Stimulated activated CD4-positive, alpha-beta T cell treated with anti-CD3 and anti-CD28 coated beads, Interleukin-2, amount 100 ng/mL, for 24 hours (primary cell): Measurements from ENCODE around the gene LPAR1.

ENCODE experiments used
- DNase-seq, 2 donors: peaks; one replicate each; pipeline ENCODE4 v3.0.0-alpha.2; 2020

LPAR1 gene

DNA sequence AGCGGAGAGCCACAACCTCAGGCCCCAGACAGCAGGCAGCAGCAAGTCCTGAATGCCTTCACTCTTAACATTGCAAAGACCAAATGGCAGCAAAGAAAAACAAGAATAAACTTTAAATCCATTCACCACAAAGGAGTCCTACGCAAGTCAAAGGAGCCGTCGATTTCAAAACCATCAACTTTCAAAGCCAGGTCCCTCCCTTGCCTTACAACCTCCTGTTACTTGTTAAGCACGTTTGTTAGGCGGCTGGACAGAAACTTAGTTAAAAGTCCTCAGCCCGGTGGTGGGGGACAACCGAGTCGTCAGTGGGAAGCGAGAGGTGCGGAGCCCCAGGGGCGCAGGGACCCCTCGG lies 938 bp downstream of the LPAR1 start:
- no peak for DNase-seq

DNA sequence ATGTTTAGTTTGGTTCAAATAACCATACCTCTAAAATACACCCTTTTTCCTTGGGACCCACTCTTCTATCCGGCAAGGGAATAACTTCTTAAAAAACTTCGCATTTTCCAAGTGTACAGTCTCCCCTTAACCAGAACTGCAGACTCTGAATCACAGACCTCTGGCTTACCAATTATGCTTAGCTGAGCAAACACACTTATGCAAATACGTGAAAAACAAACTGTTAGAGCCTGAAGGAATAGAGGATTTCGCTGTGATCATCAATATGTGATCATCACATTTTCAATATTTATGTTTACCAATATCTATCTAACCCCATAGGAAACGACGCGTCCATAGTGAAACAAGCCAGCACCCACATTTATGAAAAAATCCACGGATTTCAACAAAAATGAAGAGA lies 1.3 kb downstream of the LPAR1 start:
- no peak for DNase-seq

DNA sequence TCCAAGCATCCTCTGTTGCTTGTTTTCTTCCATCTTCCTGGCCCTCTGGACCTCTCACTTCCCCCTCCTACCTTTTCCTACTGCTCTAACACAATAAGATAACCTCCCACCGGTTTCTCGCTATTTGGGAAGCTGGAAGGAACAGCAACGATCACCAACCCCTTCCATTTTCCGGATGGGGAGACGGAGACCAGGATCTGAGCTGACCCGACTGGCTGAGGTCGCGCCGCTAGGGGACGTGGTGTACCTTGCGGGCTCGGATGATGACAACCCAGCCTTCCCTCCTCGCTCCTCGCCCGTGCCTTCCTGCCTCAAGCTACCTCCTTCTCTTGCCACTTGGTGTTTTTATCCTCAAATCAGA lies 1.9 kb downstream of the LPAR1 start:
- no peak for DNase-seq

DNA sequence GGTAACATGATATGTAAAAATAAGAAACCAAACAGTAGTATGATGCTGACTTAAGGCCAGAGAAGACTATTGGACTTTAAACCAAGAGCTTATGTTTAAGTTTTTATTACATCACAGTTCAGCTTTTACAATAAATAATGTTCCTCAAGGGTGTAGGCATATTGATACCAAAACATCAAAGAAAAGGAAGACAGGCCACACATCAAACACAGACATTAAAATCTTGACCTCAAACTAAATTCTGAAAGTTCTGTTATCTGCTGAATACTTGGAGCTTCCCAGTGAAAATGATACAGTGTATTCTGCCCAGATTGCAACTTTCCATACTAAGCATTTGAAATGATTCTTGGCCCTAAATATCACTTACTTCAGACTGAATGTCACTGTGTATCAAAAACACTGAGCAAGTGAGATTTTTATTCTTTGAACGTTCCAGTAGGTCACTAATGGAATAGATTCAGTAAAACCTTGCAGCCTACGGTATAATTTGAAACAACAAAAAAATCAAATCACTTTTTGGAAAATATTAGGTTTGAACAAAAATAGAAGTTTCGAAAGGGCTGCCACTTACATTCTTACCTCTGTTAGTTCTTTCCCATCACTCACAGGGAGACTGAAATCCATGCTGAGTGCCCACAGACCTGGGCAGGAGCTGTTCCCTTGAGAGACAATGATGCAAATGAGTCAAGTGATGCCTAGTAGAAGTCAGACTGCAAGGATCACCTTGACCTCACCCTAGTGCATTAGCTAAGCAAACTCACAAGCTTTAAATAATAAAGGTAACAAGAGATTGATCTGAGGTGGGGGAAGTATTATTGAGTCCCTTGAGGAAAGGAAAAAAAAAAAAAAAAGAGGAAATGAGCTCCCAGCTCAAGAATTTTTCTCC lies 2.5 kb downstream of the LPAR1 start:
- no peak for DNase-seq

DNA sequence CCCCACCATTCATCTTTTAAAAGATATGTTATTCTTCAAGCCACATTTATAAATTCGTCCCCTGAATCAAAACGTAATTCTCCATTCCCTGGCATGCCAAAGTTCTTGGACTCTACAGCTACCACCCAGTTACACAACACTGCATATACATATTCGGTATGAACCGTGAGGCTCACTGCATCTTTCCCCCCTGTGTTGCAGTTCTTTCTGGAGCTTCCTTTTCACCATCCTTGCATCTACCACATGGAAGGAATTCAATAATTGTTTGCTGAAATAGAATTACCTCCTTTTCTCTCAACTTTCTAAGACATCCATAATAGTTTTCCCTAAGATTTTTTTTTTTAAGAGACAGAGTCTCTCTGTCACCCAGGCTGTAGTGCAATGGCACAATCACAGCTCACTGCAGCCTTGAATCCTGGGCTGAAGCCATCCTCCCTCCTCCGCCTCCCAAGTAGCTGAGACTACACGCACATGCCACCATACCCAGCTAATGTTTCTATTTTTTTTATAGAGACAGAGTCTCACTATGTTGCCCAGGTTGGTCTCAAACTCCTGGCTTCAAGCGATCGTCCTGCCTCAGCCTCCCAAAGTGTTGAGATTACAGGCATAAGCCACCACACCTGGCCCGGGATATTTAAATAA lies 3.3 kb downstream of the LPAR1 start:
- DNase-seq: no peak

DNA sequence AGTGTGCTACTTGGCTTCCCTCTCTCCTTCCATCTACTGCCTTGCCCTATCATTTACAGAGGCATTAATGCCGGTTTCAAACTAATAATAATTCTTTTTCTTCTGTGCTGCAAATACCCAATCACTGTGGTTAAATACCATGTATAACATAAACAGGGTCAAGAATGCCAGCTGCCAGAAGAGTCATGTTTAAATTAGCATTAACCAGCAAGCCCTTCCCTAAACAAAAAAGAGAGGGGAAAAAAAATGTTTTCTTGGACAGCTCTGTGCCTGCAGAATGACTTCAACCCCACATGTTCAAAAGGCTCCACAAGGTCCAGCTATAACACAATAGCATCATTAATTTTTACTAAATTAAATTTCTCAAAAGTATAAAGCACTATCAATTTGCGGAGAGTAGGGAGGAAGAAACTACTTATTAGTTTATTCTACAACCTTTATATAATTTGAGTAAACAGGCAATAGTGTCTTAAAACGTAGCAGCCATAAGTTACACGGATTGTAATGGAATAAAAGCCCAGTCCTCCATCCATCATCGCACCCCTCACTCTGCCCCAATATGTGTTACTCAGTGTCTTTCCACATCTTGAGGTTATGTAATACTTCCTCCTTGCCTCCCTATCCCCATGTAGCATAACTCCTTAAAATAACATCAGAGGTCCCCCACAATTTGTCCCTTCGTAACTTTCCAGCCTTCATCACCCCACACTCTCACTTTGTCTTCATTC lies 3.9 kb downstream of the LPAR1 start:
- no peak for DNase-seq

DNA sequence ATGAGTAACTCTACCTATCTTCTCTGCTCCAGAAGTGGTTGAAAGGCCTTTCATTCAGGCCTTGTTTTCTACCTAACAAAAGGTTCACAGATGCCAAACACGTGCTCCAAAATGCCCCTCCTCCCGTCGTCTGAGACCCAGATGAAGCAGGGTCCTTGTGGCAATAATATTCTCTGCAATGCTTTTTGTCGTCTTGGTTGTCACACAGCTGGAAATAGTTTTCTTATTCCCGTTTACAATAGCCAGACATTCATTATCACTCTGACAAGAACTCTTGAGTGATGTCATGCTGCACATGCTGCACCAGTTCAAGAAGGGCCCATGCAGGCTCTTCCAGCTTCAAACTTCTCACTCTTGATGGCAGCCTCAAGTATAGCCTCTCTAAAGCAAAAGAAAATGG lies 7.8 kb downstream of the LPAR1 start:
- DNase-seq: no peak

DNA sequence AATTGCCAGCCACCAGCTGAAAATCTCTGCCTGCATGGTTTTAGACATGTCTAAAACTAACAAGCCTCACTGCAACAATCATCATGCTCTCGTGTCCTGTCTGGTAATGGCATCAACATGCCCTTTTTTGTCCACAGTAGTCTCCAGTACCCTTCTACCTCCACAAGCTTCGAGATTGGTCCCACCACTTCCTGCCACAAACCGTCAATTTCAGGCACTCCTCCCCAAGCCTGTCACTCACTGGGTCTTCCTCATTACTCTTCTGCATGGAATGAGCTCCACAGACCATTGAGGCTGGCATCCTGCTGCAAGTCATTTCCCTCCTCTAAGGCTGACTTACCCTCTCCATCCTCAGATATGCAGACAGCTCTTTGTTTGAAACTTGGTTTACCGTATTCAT lies 9.0 kb downstream of the LPAR1 start:
- no peak for DNase-seq

DNA sequence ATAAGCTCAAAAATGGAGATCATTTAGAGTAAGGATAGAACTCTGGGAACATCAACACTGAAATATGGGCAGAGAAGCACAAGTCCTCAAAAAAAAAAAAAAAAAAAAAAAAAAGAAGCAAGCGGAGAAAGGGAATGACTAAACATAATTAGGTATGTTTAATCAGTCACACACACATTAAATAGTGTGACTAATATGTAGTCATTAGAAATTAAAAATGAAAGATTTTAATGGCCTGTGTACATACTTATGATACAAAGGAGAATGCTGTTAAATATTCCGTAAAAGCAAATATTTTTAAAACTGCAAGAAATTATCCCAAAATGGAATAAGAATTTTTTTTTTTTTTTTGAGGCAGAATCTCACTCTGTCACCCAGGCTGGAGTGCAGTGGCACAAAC lies 10.5 kb downstream of the LPAR1 start:
- DNase-seq: no peak

DNA sequence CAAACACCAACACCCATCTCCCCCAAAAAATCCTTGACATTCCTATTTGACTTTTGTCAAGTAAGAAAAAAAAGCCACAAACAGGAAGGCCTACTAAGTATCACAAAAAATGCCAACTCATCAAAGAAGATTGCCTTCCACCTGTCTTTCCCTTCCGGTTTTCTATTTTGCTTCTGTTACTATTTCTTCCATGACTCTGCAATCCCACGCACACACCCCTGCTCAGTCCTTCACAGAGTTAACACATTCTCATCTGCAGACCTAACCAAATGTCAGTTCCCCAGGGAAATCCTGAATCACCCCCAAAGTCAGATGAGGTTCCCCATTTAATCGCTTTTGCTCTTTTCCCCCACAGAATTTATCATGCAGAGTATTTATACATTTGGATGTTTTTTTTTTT lies 15.1 kb downstream of the LPAR1 start:
- DNase-seq: no peak

DNA sequence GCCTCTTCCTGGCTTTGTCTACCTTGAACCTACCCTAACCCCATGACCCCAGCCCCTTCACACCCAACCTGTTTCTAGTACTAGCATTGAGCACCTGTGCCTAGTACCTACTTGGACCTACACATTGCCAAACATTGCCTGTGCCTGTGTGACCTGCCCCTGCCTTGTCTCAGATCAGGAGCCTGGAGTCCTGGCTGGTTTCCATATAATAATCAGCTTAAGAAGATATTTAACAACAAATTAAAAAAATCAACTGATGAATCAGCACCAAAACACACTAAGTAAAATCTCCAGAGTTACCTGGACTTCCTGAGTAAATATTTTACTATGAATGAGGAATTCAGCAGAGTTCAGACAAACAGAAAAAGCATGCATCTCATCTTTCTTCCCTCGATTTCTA lies 17.7 kb downstream of the LPAR1 start:
- DNase-seq: no peak

DNA sequence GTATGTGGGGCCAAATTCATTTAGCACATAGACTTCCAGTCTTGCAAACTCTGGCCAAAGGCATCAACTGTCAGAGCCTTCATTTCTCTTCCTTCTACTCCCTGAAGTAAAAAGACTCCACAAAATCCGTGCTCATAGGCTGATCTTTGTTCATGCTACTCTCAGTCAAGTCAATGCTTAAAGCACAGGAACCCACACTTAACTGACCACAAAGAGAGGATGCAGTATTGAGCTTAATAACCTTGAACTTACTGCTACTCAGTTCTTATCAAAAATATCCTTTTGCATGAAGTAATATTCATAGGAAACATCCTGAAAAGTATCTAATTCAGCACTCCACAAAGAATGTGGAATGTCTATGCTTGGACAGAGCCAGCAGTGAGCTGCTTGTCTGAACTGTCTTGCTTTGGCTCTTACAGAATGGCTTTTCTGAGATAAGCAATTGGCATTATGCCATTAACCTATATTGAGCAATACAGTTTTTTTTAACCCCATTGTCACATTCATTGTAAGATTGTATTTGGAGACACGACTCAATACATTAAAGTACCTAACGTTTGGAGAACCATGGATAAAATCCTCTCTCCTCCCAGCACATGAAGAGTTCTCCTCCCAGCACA lies 21.7 kb downstream of the LPAR1 start:
- DNase-seq: no peak

DNA sequence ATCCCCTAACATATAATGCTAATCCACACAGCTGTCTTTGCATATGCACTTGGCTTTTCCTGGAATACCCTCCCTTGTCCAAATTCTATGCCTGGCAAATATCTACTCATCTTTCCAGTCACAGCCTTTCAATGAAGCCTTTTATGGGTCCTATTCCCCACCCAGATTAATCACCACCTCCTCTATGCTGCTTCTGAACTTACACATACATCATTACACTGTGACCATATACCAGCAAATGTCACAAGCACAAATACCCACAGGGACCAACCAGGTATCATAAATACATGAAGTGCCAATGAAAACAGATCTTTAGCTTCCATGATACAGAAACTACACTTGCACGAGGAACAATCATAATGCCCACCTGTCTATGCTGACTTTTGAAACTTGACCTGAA lies 22.3 kb downstream of the LPAR1 start:
- DNase-seq: no peak

DNA sequence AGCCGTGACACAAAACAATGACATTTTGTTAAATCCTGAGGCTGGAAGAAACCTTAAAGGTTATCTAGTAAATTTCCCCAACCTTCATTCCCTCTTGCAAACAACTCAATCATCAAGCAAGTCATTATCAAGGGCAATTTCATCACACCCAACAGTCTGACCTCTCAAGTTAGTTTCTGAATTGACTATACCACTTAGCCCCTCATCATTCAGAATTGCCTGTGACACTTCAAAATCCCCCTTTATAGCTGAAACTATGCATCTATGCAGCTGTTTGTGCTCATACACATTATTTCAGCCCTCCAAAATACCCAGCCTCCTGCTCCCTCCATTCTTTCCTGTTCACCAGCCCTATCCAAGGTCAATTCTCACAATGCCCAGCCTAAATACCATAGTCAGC lies 24.6 kb downstream of the LPAR1 start:
- DNase-seq: no peak

DNA sequence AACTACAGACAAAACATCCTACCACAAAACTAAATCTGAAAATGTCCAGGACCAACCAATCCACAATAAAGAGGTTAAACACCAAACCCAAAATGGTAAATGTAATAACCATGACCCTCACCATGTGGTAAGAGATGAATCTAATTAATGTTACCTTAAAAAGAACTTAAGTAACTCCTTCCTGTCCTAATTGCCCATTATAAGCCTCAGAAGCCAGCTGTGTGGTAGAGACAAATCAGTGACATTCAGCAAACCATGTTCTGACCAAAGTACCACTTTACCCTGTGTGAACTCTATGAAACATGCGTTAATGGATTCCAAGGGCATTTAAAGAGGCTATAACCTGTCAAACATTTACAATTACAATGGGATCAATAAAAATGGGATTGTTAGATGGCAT lies 25.0 kb downstream of the LPAR1 start:
- no peak for DNase-seq

DNA sequence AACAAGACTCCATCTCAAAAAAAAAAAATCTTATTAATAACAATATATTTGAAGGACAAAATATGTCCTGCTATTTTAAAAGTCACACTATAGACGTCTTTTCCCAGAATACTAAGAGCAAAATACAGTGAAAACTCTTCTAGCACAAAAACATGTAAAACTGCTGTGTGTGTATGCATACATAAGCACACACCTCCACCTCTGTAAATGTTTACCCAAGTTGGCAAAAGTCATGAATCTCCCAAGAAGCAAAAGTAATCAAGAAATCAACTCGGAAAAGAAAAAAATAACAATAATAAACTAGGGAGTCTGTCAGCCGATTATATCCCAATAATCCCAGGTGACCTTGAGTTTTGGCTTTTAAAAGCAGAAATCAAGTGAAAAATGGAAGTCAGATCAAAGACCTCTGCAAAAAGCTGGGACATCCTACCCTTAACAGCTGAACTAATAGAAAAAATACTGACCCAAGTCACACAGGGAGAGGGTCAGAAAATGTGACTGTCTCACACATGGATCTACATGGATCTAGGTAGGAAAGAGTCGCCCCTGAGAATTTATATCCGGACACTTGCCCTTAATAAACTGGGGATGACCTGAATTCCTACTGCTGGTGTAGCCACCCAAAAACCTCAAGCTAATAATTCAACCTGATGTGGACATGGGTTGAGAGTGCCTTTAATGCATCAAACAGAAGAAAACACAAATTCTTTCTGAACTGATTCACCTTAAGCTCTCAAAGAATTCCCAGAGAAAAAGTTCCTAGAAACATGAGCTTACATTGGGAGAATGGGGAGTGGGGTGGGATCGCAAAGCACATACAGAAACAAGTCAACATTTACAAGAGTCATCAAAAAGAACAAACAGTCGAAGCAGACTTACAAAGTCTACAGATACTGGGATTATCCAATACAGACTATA lies 29.9 kb downstream of the LPAR1 start:
- DNase-seq: no peak

DNA sequence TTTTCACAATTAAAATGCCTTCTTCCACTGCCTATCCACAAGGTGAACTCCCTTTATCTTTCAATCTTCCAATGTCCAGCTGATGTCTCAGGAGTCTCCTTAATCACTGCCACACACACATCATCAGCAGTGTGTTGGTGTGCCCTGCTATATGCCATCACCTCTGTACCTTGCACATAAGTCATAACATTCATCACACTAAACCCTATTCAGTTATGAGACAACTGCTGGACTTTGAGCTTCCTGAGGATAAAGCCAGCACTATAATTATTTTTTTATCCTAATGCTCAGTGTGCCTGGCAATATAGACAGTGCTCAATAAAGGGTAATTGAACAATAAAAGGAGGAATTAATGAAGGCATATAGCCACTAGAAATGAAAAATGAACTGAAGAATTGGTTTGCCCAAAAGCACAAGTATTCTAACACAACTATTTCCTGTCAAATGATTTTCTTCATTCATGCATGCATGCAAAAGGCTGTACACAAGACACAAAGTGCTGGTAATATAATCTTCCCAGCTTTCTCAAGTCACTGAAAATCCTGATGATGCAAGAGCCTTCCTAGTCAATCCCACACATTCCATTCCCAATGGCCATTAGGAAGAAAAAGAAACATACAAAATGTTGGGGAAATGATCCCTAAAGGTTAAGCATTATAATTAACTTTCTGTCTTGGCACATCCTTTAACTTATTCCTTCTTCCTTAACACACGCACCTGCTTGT lies 32.4 kb downstream of the LPAR1 start:
- no peak for DNase-seq

DNA sequence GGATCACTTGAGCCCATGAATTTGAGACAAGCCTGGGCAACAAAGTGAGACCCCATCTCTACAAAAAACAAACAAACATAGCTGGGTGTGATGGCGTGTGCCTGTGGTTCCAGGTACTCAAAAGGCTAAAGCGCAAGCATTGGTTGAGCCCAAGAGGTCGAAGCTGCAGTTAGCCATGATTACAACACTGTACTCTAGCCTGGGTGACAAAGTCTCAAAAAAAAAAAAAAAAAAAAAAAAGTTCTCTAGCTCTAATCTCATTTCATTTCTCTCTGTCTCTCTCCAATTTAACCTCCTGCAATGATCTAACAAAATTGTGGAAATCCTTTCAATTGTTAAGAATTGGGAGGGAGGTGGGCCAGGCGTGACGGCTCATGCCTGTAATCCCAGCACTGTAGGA lies 33.3 kb downstream of the LPAR1 start:
- DNase-seq: no peak

DNA sequence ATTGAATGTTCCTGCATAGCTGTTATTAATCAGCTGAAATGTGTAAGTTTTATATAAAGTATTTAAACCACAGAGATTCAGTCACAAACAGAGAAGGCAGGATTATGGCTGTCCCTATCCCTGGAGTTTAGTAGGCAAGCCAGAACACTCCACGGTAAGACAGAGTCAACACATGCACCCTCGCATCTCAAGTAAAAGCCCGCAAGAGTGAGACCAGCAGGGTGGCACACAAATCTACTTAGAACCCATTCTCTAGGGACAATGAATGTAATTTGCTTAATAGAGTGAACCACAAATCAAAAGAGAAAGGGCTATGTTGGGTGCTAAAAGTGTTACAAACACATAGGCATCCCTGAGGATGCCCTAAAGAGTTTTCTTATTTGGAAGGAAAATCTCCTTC lies 35.1 kb downstream of the LPAR1 start:
- DNase-seq: no peak

DNA sequence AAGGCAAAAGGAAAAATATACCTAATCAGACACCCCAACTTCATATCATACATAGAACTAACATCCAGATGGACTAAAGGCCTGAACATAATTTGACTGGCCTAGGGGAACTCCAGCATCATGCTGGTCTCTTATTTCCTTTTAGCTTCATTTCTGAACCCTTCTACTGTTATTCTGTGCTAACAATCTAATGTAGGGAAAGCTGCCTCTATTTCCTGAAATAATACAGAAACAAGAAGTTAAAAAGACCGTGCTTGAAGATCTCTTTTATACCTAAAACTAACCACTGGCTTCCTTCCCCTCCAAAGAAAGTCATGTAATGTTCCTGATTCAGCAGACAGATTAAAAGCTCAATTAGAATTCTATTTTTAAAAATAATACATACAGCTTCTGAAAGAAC lies 36.7 kb downstream of the LPAR1 start:
- no peak for DNase-seq

DNA sequence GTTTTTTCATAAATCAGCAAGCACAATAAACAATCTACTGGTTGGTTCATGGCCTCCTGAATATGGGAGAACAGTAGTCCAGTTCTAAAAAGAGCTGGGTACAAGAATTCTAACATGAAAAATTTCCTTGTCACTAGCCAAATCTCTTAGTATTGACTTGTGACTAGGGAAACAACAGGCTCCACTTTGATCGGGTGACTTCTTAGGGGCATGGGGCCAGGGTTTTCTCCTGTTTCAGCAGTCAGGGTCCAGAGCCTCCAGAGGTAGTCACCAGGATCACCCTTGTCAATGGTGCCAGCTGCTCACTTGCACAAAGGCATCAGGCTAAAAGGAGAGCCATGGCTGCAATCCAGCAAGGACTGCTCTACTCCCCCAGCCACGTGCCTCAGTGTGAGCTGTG lies 38.1 kb downstream of the LPAR1 start:
- DNase-seq: no peak

DNA sequence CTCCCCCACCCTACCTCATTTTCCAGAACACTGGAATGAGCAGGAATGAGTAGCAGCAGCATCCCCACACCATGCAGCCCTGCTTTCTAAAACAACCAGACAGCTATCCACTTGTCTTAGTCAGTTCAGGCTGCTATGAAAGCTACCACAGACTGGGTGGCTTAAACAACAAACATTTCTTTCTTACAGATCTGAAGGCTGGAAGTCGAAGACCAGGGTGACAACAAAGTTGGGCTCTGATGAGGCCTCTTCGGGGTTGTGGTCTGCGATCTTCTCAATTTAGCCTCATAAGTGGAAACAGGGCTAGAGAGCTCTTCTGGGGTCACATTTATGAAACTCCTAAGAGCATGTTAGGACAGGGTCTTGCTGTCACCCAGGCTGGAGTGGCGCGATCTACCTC lies 38.9 kb downstream of the LPAR1 start:
- DNase-seq: no peak
